HCT116 (cell line): ENCODE results near the gene LYPD3. TPM values are rescaled to one million over a fixed set of nuclear protein-coding genes. Genes with fewer than 3 reads are reported as not detected.

ENCODE experiments used
- ATAC-seq: fragments of 200-7000 bp; cut with Tn5 transposase; 2 replicates; pipeline ENCODE4 v1.9.1; 2020; ENCODE audit warnings: mild to moderate bottlenecking, moderate library complexity
- BruUV-seq: library from RNA; stranded (reverse); fragments of 400-500 nt; replicated peaks from 2 replicates; lab custom pipeline; 2021; lab: Mats Ljungman, UMichigan
- CTCF ChIA-PET: fragments of 300-600 bp; sonication (Branson Sonifier 250); formaldehyde crosslinking; loops from one replicate; lab custom pipeline; 2021; ENCODE audit warnings: antibody characterized with exemption; lab: Charles Lee
- POLR2A ChIA-PET: fragments of 300-600, 350-600 bp; sonication (Branson Sonifier 250); formaldehyde crosslinking; loops from one replicate; lab custom pipeline; 2021; ENCODE audit warnings: antibody characterized with exemption; lab: Charles Lee
- RAD21 ChIA-PET, 2 experiments: fragments of 300-600 bp; sonication (Branson Sonifier 250); formaldehyde crosslinking; loops; one replicate each; lab custom pipeline; 2023; ENCODE audit warnings: low total read pairs in 2 of 2; ENCODE audit not compliant: uncharacterized antibody in 2 of 2, unreplicated experiment in 2 of 2, low non-redundant PET in 1 of 2; lab: Charles Lee
- DNase-seq: peaks from one replicate; pipeline ENCODE4 v3.0.0-alpha.2; 2010; ENCODE audit warnings: low read depth, low spot score
- H2AFZ ChIP-seq: fragments of 200-600 bp; shearing (Covaris generic), sonication (generic); 2 replicates; pipeline ENCODE4 v1.6.1; 2017; ENCODE audit warnings: low read depth, mixed run types, mixed read lengths, antibody characterized with exemption, low read length; ENCODE audit not compliant: poor library complexity, severe bottlenecking
- H3K27ac ChIP-seq: 2 replicates; pipeline ENCODE4 v1.5.1; 2012; ENCODE audit warnings: low read depth, low read length
- H3K27me3 ChIP-seq: fragments of 200-600 bp; sonication (generic); 2 replicates; pipeline ENCODE4 v1.6.1; 2016; ENCODE audit warnings: mixed run types, low read length, mixed read lengths; ENCODE audit not compliant: insufficient read depth
- H3K36me3 ChIP-seq, 2 experiments: fragments of 200-500 bp in 1 of 2; fragments of 200-600 bp in 1 of 2; sonication (Bioruptor generic) in 1 of 2; sonication (generic) in 1 of 2; 2 replicates each; pipeline versions ENCODE4 v1.5.1 to v1.6.1; 2014 to 2016; ENCODE audit warnings: low read length in 2 of 2, inconsistent platforms in 1 of 2, mixed read lengths in 1 of 2, mixed run types in 1 of 2; ENCODE audit not compliant: insufficient read depth in 2 of 2, control insufficient read depth in 1 of 2
- H3K4me1 ChIP-seq, 2 experiments: fragments of 200-600 bp in 1 of 2; sonication (generic) in 1 of 2; 2 replicates each; pipeline versions ENCODE4 v1.5.1 to v1.6.1; 2012 to 2017; ENCODE audit warnings: low read length in 2 of 2, inconsistent platforms in 1 of 2, mild to moderate bottlenecking in 1 of 2, mixed read lengths in 1 of 2, mixed run types in 1 of 2, moderate library complexity in 1 of 2; ENCODE audit not compliant: insufficient read depth in 2 of 2, control insufficient read depth in 1 of 2
- H3K4me2 ChIP-seq: fragments of 200-600 bp; sonication (generic); 2 replicates; pipeline ENCODE4 v1.6.1; 2017; ENCODE audit warnings: mixed run types, low read length, mixed read lengths
- H3K4me3 ChIP-seq, 2 experiments: fragments of 200-600 bp in 1 of 2; sonication (generic) in 1 of 2; replicated peaks in 1 of 2; 2 replicates each; pipeline ENCODE4 v1.5.1; 2011 to 2016; ENCODE audit warnings: low read length in 2 of 2, control low read depth in 1 of 2, low read depth in 1 of 2, mild to moderate bottlenecking in 1 of 2, mixed read lengths in 1 of 2, mixed run types in 1 of 2
- H3K79me2 ChIP-seq: fragments of 200-600 bp; sonication (generic); 2 replicates; pipeline ENCODE4 v1.6.1; 2017; ENCODE audit warnings: mild to moderate bottlenecking, mixed run types, low read length, moderate library complexity, mixed read lengths; ENCODE audit not compliant: insufficient read depth
- H3K9ac ChIP-seq: fragments of 200-600 bp; sonication (generic); 2 replicates; pipeline ENCODE4 v1.6.1; 2016; ENCODE audit warnings: low read length, mixed read lengths
- H3K9me2 ChIP-seq: fragments of 200-600 bp; sonication (generic), shearing (Covaris generic); 2 replicates; pipeline ENCODE4 v1.6.1; 2017; ENCODE audit warnings: mixed run types, mild to moderate bottlenecking, moderate library complexity; ENCODE audit not compliant: insufficient read depth
- H3K9me3 ChIP-seq, 2 experiments: fragments of 200-500 bp in 1 of 2; fragments of 200-600 bp in 1 of 2; sonication (Bioruptor generic) in 1 of 2; sonication (generic) in 1 of 2; 2 replicates each; pipeline ENCODE4 v1.6.1; 2014 to 2017; ENCODE audit warnings: low read length in 2 of 2, mixed read lengths in 2 of 2, inconsistent platforms in 1 of 2, low read depth in 1 of 2, mild to moderate bottlenecking in 1 of 2, mixed run types in 1 of 2, moderate library complexity in 1 of 2; ENCODE audit not compliant: control insufficient read depth in 1 of 2, insufficient read depth in 1 of 2
- H4K20me1 ChIP-seq: fragments of 200-600 bp; sonication (generic), shearing (Covaris generic); 2 replicates; pipeline ENCODE4 v1.6.1; 2017; ENCODE audit warnings: mixed run types, mild to moderate bottlenecking, moderate library complexity; ENCODE audit not compliant: insufficient read depth
- CBX3 ChIP-seq: IDR thresholded peaks from 2 replicates; pipeline ENCODE4 v1.6.1; 2012; ENCODE audit warnings: low read depth
- EGR1 ChIP-seq: IDR thresholded peaks from 2 replicates; pipeline ENCODE4 v1.6.1; 2012; ENCODE audit warnings: low read depth
- ELF1 ChIP-seq: IDR thresholded peaks from 2 replicates; pipeline ENCODE4 v1.6.1; 2012; ENCODE audit warnings: low read depth, borderline replicate concordance
- EZH2 ChIP-seq: fragments of 200-600 bp; sonication (generic); IDR thresholded peaks from 2 replicates; pipeline ENCODE4 v1.6.1; 2017; ENCODE audit warnings: antibody characterized with exemption, mixed run types
- EZH2phosphoT487 ChIP-seq: fragments of 200-600 bp; IDR thresholded peaks from 2 replicates; pipeline ENCODE4 v1.6.1; 2018; ENCODE audit warnings: antibody characterized with exemption, borderline replicate concordance
- FOSL1 ChIP-seq: IDR thresholded peaks from 2 replicates; pipeline ENCODE4 v1.6.1; 2012; ENCODE audit warnings: low read depth
- JUND ChIP-seq: IDR thresholded peaks from 2 replicates; pipeline ENCODE4 v1.6.1; 2012
- RAD21 ChIP-seq: IDR thresholded peaks from 2 replicates; pipeline ENCODE4 v1.6.1; 2012; ENCODE audit warnings: low read depth, mild to moderate bottlenecking
- REST ChIP-seq: IDR thresholded peaks from 2 replicates; pipeline ENCODE4 v1.6.1; 2012; ENCODE audit warnings: low read depth
- SIN3A ChIP-seq: IDR thresholded peaks from 2 replicates; pipeline ENCODE4 v1.6.1; 2012; ENCODE audit warnings: low read depth
- SP1 ChIP-seq: IDR thresholded peaks from 2 replicates; pipeline ENCODE4 v1.6.1; 2012; ENCODE audit warnings: low read depth
- intact Hi-C: fragments of 100-400 bp; cut with micrococcal nuclease; formaldehyde crosslinking; loops from 2 replicates; pipeline ENCODE4 v1.10.0; 2022
- total RNA-seq: library from RNA; stranded (reverse); gene quantifications from one replicate; pipeline ENCODE4 v1.2.1, GENCODE V29; 2021; ENCODE audit not compliant: unreplicated experiment

The LYPD3 gene
- total RNA-seq, 1 experiment from 2014 or later = 3.6 TPM

GRCh38 chr19:43433358-43433673 is 32.1 kb downstream of the LYPD3 start:
- ATAC-seq (no peak), DNase-seq (no peak)
- Histone ChIP-seq H3K36me3 (no peaks in the 10 kb centered on the region), H3K4me2 (0 out of 2 replicates have a peak overlapping the region, but pooled peaks have one; percentile 15), H4K20me1 (no peaks in the 10 kb centered on the region), H3K9me3 (no peaks in the 10 kb centered on the region), H3K4me3 (no peak overlapping the region), H3K79me2 (no peaks in the 10 kb centered on the region), H3K9ac (no peak overlapping the region), H3K4me1 (peaks cover 0 to 18% of the 10 kb centered on the region in 2 experiments; a peak in 2 of 4 replicates), H3K27me3 (no peaks in the 10 kb centered on the region), H3K27ac (no peak overlapping the region), H2AFZ (peak overlapping the region; percentile 60), H3K9me2 (no peaks in the 10 kb centered on the region)
- intact Hi-C loops = loop anchor here (1.0 to 10.0 kb wide), 4 partner anchors 86 to 511 kb away; no protein-coding TSS in a partner anchor
- ChIA-PET POLR2A (interaction anchor here (1.1 kb wide), 1 partner anchor 85 kb away, joined by 4 read pairs; no protein-coding TSS in a partner anchor), RAD21 (interaction anchor here (0.9 to 1.2 kb wide), 3 partner anchors 86 to 161 kb away, joined by 3 to 5 read pairs (median 4); no protein-coding TSS in a partner anchor), CTCF (interaction anchor here (0.7 to 2.2 kb wide), 5 partner anchors 11 to 86 kb away, joined by 4 to 22 read pairs (median 9); no protein-coding TSS in a partner anchor)
- no TSS peak for BruUV-seq
- TF ChIP-seq EGR1 = no peak
- no peak for TF ChIP-seq FOSL1
- no peak for TF ChIP-seq SP1
- TF ChIP-seq EZH2phosphoT487 = no peak
- TF ChIP-seq ELF1 = no peak
- TF ChIP-seq JUND = no peak
- TF ChIP-seq EZH2 = no peak
- TF ChIP-seq SIN3A = no peak
- no peak for TF ChIP-seq CBX3
- no peak for TF ChIP-seq RAD21
- TF ChIP-seq REST = no peak
